ENCODE data around the gene KAZN.

- TF ChIP-seq POLR2A (IDR thresholded peaks at IDR 0.05) (no peak), CTCF (IDR thresholded peaks at IDR 0.05) (no peak)
Observed at GRCh38 chr1:15116966-15117365, 518.5 kb downstream of the KAZN start.
